Activated CD8-positive, alpha-beta memory T cell treated with anti-CD3 and anti-CD28 coated beads, Interleukin-2, amount 50 U/mL, for 1 hour (primary cell): ENCODE measurements around the gene ADGRL1.
A peak's percentile ranks its signal among the peaks of the same experiment; 100 is the strongest.
"Not testable (repeated sequence)": the region's sequence is repeated elsewhere in the genome, so short reads cannot be mapped to it uniquely, and the experiment has no call there.

Experiments used
- DNase-seq: peaks from one replicate; pipeline ENCODE4 v3.0.0-alpha.2; 2020; ENCODE audit errors: extremely low read depth

Gene ADGRL1

GRCh38 chr19:14205452-14206287 lies at the start of gene ADGRL1:
ADGRL1 (minus strand) TSS chr19:14206169; CDS start chr19:14183602, 22,567 bp downstream.
- DNase-seq = not testable (repeated sequence)

GRCh38 chr19:14255316-14255715 lies 49.3 kb upstream of the ADGRL1 start:
- DNase-seq = not testable (repeated sequence)

- not testable (repeated sequence) for DNase-seq
Measured at GRCh38 chr19:14253822-14254599, 48.0 kb upstream of the ADGRL1 start.

GRCh38 chr19:14252136-14252535 lies 46.2 kb upstream of the ADGRL1 start:
- not testable (repeated sequence) for DNase-seq

- no peak for DNase-seq
Measured at GRCh38 chr19:14250870-14251269, 44.9 kb upstream of the ADGRL1 start.

GRCh38 chr19:14250315-14250714 lies 44.3 kb upstream of the ADGRL1 start:
- not testable (repeated sequence) for DNase-seq

- DNase-seq = not testable (repeated sequence)
Measured at GRCh38 chr19:14249891-14250290, 43.9 kb upstream of the ADGRL1 start.

- not testable (repeated sequence) for DNase-seq
Measured at GRCh38 chr19:14249012-14249754, 43.2 kb upstream of the ADGRL1 start.

GRCh38 chr19:14248578-14249011 lies 42.6 kb upstream of the ADGRL1 start:
- no peak for DNase-seq

- DNase-seq = not testable (repeated sequence)
Measured at GRCh38 chr19:14247548-14248471, 41.8 kb upstream of the ADGRL1 start.

- not testable (repeated sequence) for DNase-seq
Measured at GRCh38 chr19:14247205-14247547, 41.2 kb upstream of the ADGRL1 start.

GRCh38 chr19:14244393-14244792 lies 38.4 kb upstream of the ADGRL1 start:
- DNase-seq = not testable (repeated sequence)

GRCh38 chr19:14243718-14244117 lies 37.7 kb upstream of the ADGRL1 start:
- DNase-seq = not testable (repeated sequence)

GRCh38 chr19:14237014-14237941 lies 31.3 kb upstream of the ADGRL1 start:
- no peak for DNase-seq

GRCh38 chr19:14232945-14233344 lies 27.0 kb upstream of the ADGRL1 start:
- DNase-seq = not testable (repeated sequence)

- not testable (repeated sequence) for DNase-seq
Measured at GRCh38 chr19:14228446-14229071, 22.6 kb upstream of the ADGRL1 start.

GRCh38 chr19:14226498-14226897 lies 20.5 kb upstream of the ADGRL1 start:
- DNase-seq = not testable (repeated sequence)

GRCh38 chr19:14222886-14223285 lies 16.9 kb upstream of the ADGRL1 start:
- DNase-seq = no peak

- DNase-seq = peak; percentile 44
Measured at GRCh38 chr19:14221345-14221744, 15.4 kb upstream of the ADGRL1 start.
